ENCODE measurements around the gene TMEM88. TPM values are rescaled to one million over a fixed set of nuclear protein-coding genes. Genes with fewer than 3 reads are reported as not detected.
A peak's percentile ranks its signal among the peaks of the same experiment; 100 is the strongest.

The TMEM88 gene
- total RNA-seq, 1 donor from 2014 or later, result 3.4 TPM

- Mint-ChIP-seq H3K4me3 (ENCODE audit: unreplicated experiment) (no peak overlapping the region), H3K4me1 (ENCODE audit: unreplicated experiment) (peaks cover 8% of the 10 kb centered on the region), H3K9me3 (ENCODE audit: unreplicated experiment) (no peaks in the 10 kb centered on the region), H3K27ac (ENCODE audit: unreplicated experiment) (peak overlapping the region; percentile 14), H3K27me3 (ENCODE audit: unreplicated experiment) (no peaks in the 10 kb centered on the region), H3K36me3 (ENCODE audit: unreplicated experiment) (peaks cover 30% of the 10 kb centered on the region)
- peak; percentile 95 for DNase-seq (ENCODE audit: extremely low spot score, unreplicated experiment)
- TF ChIP-seq, protein P1, sequence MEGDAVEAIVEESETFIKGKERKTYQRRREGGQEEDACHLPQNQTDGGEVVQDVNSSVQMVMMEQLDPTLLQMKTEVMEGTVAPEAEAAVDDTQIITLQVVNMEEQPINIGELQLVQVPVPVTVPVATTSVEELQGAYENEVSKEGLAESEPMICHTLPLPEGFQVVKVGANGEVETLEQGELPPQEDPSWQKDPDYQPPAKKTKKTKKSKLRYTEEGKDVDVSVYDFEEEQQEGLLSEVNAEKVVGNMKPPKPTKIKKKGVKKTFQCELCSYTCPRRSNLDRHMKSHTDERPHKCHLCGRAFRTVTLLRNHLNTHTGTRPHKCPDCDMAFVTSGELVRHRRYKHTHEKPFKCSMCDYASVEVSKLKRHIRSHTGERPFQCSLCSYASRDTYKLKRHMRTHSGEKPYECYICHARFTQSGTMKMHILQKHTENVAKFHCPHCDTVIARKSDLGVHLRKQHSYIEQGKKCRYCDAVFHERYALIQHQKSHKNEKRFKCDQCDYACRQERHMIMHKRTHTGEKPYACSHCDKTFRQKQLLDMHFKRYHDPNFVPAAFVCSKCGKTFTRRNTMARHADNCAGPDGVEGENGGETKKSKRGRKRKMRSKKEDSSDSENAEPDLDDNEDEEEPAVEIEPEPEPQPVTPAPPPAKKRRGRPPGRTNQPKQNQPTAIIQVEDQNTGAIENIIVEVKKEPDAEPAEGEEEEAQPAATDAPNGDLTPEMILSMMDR (IDR thresholded peaks at IDR 0.05), result peak; percentile 92
These were observed 3.2 kb upstream of the TMEM88 start for GRCh38 chr17:7851438-7852261.

DNA sequence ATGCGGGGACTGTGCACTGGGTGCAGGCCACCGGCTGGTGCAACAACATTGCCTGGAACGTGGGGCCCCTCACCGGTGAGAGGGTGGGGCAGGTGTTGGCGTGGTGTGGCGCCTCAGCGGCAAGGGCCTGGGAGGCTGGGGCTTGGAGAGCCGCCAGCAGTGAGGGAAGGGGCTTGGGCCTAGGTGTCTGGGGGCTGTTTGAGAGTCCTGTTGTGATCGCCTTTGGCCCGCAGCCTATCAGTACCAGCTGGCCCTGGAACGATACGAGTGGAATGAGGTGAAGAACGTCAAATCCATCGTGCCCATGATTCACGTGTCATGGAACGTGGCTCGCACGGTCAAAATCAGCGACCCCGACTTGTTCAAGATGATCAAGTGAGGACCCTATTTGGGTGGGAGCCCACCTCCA is 2.6 kb upstream of the TMEM88 start:
- no peak overlapping the region for H3K4me3 Mint-ChIP-seq (ENCODE audit: unreplicated experiment)

DNA sequence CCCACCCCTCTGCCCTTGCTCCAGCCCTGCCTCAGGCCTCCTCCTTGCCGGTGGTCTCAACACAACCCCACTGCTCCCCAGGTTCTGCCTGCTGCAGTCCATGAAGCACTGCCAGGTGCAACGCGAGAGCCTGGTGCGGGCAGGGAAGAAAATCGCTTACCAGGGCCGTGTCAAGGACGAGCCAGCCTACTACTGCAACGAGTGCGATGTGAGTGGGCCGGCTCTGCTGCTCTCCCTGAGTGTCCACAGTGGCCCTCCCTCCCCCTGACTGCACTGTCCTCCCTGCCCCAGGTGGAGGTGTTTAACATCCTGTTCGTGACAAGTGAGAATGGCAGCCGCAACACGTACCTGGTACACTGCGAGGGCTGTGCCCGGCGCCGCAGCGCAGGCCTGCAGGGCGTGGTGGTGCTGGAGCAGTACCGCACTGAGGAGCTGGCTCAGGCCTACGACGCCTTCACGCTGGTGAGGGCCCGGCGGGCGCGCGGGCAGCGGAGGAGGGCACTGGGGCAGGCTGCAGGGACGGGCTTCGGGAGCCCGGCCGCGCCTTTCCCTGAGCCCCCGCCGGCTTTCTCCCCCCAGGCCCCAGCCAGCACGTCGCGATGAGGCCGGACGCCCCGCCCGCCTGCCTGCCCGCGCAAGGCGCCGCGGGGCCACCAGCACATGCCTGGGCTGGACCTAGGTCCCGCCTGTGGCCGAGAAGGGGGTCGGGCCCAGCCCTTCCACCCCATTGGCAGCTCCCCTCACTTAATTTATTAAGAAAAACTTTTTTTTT is 1.8 kb upstream of the TMEM88 start:
- Mint-ChIP-seq H3K36me3 (ENCODE audit: unreplicated experiment) (peaks cover 30% of the 10 kb centered on the region), H3K27ac (ENCODE audit: unreplicated experiment) (no peak overlapping the region), H3K4me3 (ENCODE audit: unreplicated experiment) (no peak overlapping the region), H3K4me1 (ENCODE audit: unreplicated experiment) (peaks cover 8% of the 10 kb centered on the region), H3K27me3 (ENCODE audit: unreplicated experiment) (no peaks in the 10 kb centered on the region), H3K9me3 (ENCODE audit: unreplicated experiment) (no peaks in the 10 kb centered on the region)
- DNase-seq (ENCODE audit: extremely low spot score, unreplicated experiment), result no peak
- TF ChIP-seq, protein P1 (IDR thresholded peaks at IDR 0.05), result no peak

More for the DNA sequence above, 2.6 kb upstream of the TMEM88 start:
- H3K27me3 Mint-ChIP-seq (ENCODE audit: unreplicated experiment), result no peaks in the 10 kb centered on the region
- no peak overlapping the region for H3K27ac Mint-ChIP-seq (ENCODE audit: unreplicated experiment)
- TF ChIP-seq, protein P1 (IDR thresholded peaks at IDR 0.05), result no peak
- H3K9me3 Mint-ChIP-seq (ENCODE audit: unreplicated experiment), result no peaks in the 10 kb centered on the region
- peaks cover 30% of the 10 kb centered on the region for H3K36me3 Mint-ChIP-seq (ENCODE audit: unreplicated experiment)
- peaks cover 8% of the 10 kb centered on the region for H3K4me1 Mint-ChIP-seq (ENCODE audit: unreplicated experiment)
- DNase-seq (ENCODE audit: extremely low spot score, unreplicated experiment), result no peak

- Mint-ChIP-seq H3K27ac (ENCODE audit: unreplicated experiment) (peak overlapping the region; percentile 10), H3K4me1 (ENCODE audit: unreplicated experiment) (peaks cover 8% of the 10 kb centered on the region), H3K9me3 (ENCODE audit: unreplicated experiment) (no peaks in the 10 kb centered on the region), H3K36me3 (ENCODE audit: unreplicated experiment) (peaks cover 28% of the 10 kb centered on the region), H3K27me3 (ENCODE audit: unreplicated experiment) (no peaks in the 10 kb centered on the region), H3K4me3 (ENCODE audit: unreplicated experiment) (no peak overlapping the region)
- TF ChIP-seq, protein P1 (IDR thresholded peaks at IDR 0.05), result no peak
- DNase-seq (ENCODE audit: extremely low spot score, unreplicated experiment), result no peak
These were observed 1.2 kb upstream of the TMEM88 start for GRCh38 chr17:7853691-7854038.
